HL-60 (cell line): Measurements from ENCODE around the gene DRC7.

Experiments used
- DNase-seq, 2 experiments: peaks; one replicate each; pipeline ENCODE4 v3.0.0-alpha.2; 2010 to 2020; ENCODE audit warnings: low read depth in 1 of 2, low spot score in 1 of 2
- H3K27ac ChIP-seq: fragments of 250-450 bp; sonication (Bioruptor Pico); replicated peaks from 2 replicates; pipeline ENCODE4 v1.5.1; 2020; ENCODE audit warnings: mild to moderate bottlenecking, moderate library complexity
- H3K27me3 ChIP-seq: fragments of 250-450 bp; sonication (Bioruptor Pico); 2 replicates; pipeline ENCODE4 v1.5.1; 2021; ENCODE audit warnings: mild to moderate bottlenecking, moderate library complexity; ENCODE audit not compliant: insufficient read depth, poor library complexity, severe bottlenecking
- H3K4me3 ChIP-seq: replicated peaks from 2 replicates; pipeline ENCODE4 v1.5.1; 2011; ENCODE audit warnings: mild to moderate bottlenecking, control low read depth, low read length; ENCODE audit not compliant: insufficient read depth
- GABPA ChIP-seq: IDR thresholded peaks from 2 replicates; pipeline ENCODE4 v1.6.1; 2012; ENCODE audit warnings: low read depth
- POLR2AphosphoS5 ChIP-seq: IDR thresholded peaks from 2 replicates; pipeline ENCODE4 v1.6.1; 2012; ENCODE audit warnings: low read depth
- REST ChIP-seq: IDR thresholded peaks from 2 replicates; pipeline ENCODE4 v1.6.1; 2012; ENCODE audit warnings: low read depth; ENCODE audit not compliant: insufficient replicate concordance
- SPI1 ChIP-seq: IDR thresholded peaks from 2 replicates; pipeline ENCODE4 v1.6.1; 2012; ENCODE audit warnings: low read depth, mild to moderate bottlenecking, borderline replicate concordance
- TF ChIP-seq, protein P1 (sequence below): IDR thresholded peaks from one replicate; pipeline ENCODE4 v1.5.1; 2011; ENCODE audit warnings: low read length, control low read depth, inconsistent platforms; ENCODE audit not compliant: insufficient read depth

DRC7 gene

DNA sequence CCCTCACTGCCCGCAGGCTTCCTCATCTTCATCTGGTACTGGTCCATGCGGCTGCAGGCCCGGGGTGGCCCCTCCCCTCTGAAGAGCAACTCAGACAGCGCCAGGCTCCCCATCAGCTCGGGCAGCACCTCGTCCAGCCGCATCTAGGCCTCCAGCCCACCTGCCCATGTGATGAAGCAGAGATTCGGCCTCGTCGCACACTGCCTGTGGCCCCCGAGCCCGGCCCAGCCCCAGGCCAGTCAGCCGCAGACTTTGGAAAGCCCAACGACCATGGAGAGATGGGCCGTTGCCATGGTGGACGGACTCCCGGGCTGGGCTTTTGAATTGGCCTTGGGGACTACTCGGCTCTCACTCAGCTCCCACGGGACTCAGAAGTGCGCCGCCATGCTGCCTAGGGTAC lies 31.2 kb upstream of the DRC7 start:
- DNase-seq: no peak
- H3K27me3 ChIP-seq: no peaks in the 10 kb centered on the region
- no peak for TF ChIP-seq REST
- TF ChIP-seq, protein P1, sequence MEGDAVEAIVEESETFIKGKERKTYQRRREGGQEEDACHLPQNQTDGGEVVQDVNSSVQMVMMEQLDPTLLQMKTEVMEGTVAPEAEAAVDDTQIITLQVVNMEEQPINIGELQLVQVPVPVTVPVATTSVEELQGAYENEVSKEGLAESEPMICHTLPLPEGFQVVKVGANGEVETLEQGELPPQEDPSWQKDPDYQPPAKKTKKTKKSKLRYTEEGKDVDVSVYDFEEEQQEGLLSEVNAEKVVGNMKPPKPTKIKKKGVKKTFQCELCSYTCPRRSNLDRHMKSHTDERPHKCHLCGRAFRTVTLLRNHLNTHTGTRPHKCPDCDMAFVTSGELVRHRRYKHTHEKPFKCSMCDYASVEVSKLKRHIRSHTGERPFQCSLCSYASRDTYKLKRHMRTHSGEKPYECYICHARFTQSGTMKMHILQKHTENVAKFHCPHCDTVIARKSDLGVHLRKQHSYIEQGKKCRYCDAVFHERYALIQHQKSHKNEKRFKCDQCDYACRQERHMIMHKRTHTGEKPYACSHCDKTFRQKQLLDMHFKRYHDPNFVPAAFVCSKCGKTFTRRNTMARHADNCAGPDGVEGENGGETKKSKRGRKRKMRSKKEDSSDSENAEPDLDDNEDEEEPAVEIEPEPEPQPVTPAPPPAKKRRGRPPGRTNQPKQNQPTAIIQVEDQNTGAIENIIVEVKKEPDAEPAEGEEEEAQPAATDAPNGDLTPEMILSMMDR: no peak
- TF ChIP-seq POLR2AphosphoS5: no peak
- TF ChIP-seq GABPA: no peak
- no peak for TF ChIP-seq SPI1
- H3K4me3 ChIP-seq: no peak overlapping the region
- H3K27ac ChIP-seq: no peak overlapping the region

- no peak for DNase-seq
- no peak overlapping the region for H3K27ac ChIP-seq
- H3K4me3 ChIP-seq: no peak overlapping the region
- TF ChIP-seq POLR2AphosphoS5 (no peak), GABPA (no peak), SPI1 (no peak), REST (no peak)
- TF ChIP-seq, protein P1: no peak
- H3K27me3 ChIP-seq: no peaks in the 10 kb centered on the region
Observed at GRCh38 chr16:57663917-57664661, 30.5 kb upstream of the DRC7 start.

- Histone ChIP-seq H3K27me3 (no peaks in the 10 kb centered on the region), H3K4me3 (no peak overlapping the region), H3K27ac (no peak overlapping the region)
- TF ChIP-seq, protein P1: no peak
- TF ChIP-seq GABPA: no peak
- no peak for TF ChIP-seq POLR2AphosphoS5
- TF ChIP-seq SPI1: no peak
- TF ChIP-seq REST: no peak
- no peak for DNase-seq
Observed at GRCh38 chr16:57664662-57665025, 30.0 kb upstream of the DRC7 start.
